B cell (primary cell): ENCODE results near the gene SUGCT. TPM values are rescaled to one million over a fixed set of nuclear protein-coding genes. Genes with fewer than 3 reads are reported as not detected.

ENCODE experiments used
- ATAC-seq: fragments of 200-7000 bp; cut with Tn5 transposase; one replicate; pipeline ENCODE4 v1.10.0; 2021; ENCODE audit warnings: low read depth, mild to moderate bottlenecking, moderate number of reproducible peaks, moderate library complexity
- CTCF ChIA-PET: fragments of 350-600 bp; sonication (Branson Sonifier 250); formaldehyde crosslinking; loops from one replicate; lab custom pipeline; 2021; ENCODE audit warnings: antibody characterized with exemption, inconsistent platforms; lab: Charles Lee
- POLR2A ChIA-PET: fragments of 350-600 bp; sonication (Branson Sonifier 250); formaldehyde crosslinking; loops from one replicate; lab custom pipeline; 2021; ENCODE audit warnings: antibody characterized with exemption; lab: Charles Lee
- DNase-seq: peaks from one replicate; pipeline ENCODE4 v3.0.0; 2013
- H2AFZ ChIP-seq: 2 replicates; pipeline ENCODE4 v1.6.1; 2012; ENCODE audit warnings: mild to moderate bottlenecking, low read depth, low read length; ENCODE audit not compliant: insufficient read depth, poor library complexity, severe bottlenecking
- H3K27ac ChIP-seq, 2 donors: 1 replicate in 1 of 2; 2 replicates in 1 of 2; pipeline ENCODE4 v1.5.1; 2012 to 2013; ENCODE audit warnings: low read length in 2 of 2, mild to moderate bottlenecking in 2 of 2, moderate library complexity in 1 of 2
- H3K27me3 ChIP-seq, 4 experiments: fragments of 200-600 bp in 1 of 4; sonication (generic) in 1 of 4; replicated peaks in 1 of 4; 1 replicate in 2 of 4; 2 replicates in 2 of 4; pipeline versions ENCODE4 v1.6.1 to v1.7.0; 2013 to 2016; ENCODE audit warnings: low read length in 3 of 4, mild to moderate bottlenecking in 2 of 4, mixed read lengths in 1 of 4, moderate library complexity in 1 of 4; ENCODE audit not compliant: insufficient read depth in 4 of 4, control insufficient read depth in 3 of 4; ENCODE audit errors: control extremely low read depth in 1 of 4
- H3K36me3 ChIP-seq, 2 experiments: replicated peaks in 1 of 2; 1 replicate in 1 of 2; 2 replicates in 1 of 2; pipeline versions ENCODE4 v1.6.1 to v1.7.1; 2013; ENCODE audit warnings: low read length in 1 of 2; ENCODE audit not compliant: insufficient read depth in 2 of 2, control insufficient read depth in 1 of 2; ENCODE audit errors: control extremely low read depth in 1 of 2, extremely low read depth in 1 of 2
- H3K4me1 ChIP-seq, 2 donors: fragments of 200-600 bp in 1 of 2; sonication (generic) in 1 of 2; 1 replicate in 1 of 2; 2 replicates in 1 of 2; pipeline versions ENCODE4 v1.5.1 to v1.6.1; 2013 to 2017; ENCODE audit warnings: low read length in 2 of 2; ENCODE audit not compliant: control insufficient read depth in 2 of 2, insufficient read depth in 2 of 2
- H3K4me2 ChIP-seq: replicated peaks from 2 replicates; pipeline ENCODE3; 2012; ENCODE audit warnings: mild to moderate bottlenecking, low read depth, low read length; ENCODE audit not compliant: poor library complexity, severe bottlenecking
- H3K4me3 ChIP-seq, 5 experiments: fragments of 200-600 bp in 1 of 5; sonication (generic) in 1 of 5; 1 replicate in 3 of 5; 2 replicates in 2 of 5; pipeline versions ENCODE4 v1.5.1 to v1.7.0; 2011 to 2016; ENCODE audit warnings: low read length in 4 of 5, mild to moderate bottlenecking in 4 of 5, low read depth in 2 of 5, control low read depth in 1 of 5, moderate library complexity in 1 of 5; ENCODE audit not compliant: insufficient read depth in 1 of 5; ENCODE audit errors: control extremely low read depth in 1 of 5, extremely low read depth in 1 of 5
- H3K79me2 ChIP-seq: fragments of 200-600 bp; sonication (generic); one replicate; pipeline ENCODE4 v1.6.0; 2016; ENCODE audit warnings: low read length; ENCODE audit not compliant: control insufficient read depth, insufficient read depth
- H3K9ac ChIP-seq: fragments of 200-600 bp; sonication (generic); 2 replicates; pipeline ENCODE4 v1.6.1; 2017; ENCODE audit warnings: mild to moderate bottlenecking, low read length, moderate library complexity
- H3K9me3 ChIP-seq, 3 donors: one replicate each; pipeline versions ENCODE4 v1.6.1 to v1.7.1; 2013; ENCODE audit warnings: low read length in 2 of 3; ENCODE audit not compliant: control insufficient read depth in 2 of 3, insufficient read depth in 1 of 3; ENCODE audit errors: control extremely low read depth in 1 of 3
- H4K20me1 ChIP-seq: 2 replicates; pipeline ENCODE4 v1.6.0; 2012; ENCODE audit warnings: mild to moderate bottlenecking, low read length; ENCODE audit not compliant: insufficient read depth, control insufficient read depth, poor library complexity, severe bottlenecking
- H3K27ac Mint-ChIP-seq: one replicate; pipeline ENCODE4 v1.8.0; 2021; ENCODE audit warnings: mixed read lengths
- H3K27me3 Mint-ChIP-seq: one replicate; pipeline ENCODE4 v1.8.0; 2021; ENCODE audit warnings: mixed read lengths
- H3K4me1 Mint-ChIP-seq: one replicate; pipeline ENCODE4 v1.8.0; 2021; ENCODE audit warnings: mixed read lengths
- H3K4me3 Mint-ChIP-seq: one replicate; pipeline ENCODE4 v1.8.0; 2021; ENCODE audit warnings: mixed read lengths
- H3K9me3 Mint-ChIP-seq: one replicate; pipeline ENCODE4 v1.8.0; 2022; ENCODE audit warnings: mixed read lengths; ENCODE audit not compliant: insufficient read depth
- CTCF ChIP-seq: fragments of 200-600 bp; IDR thresholded peaks from one replicate; pipeline ENCODE4 v1.8.0; 2022; ENCODE audit warnings: antibody characterized with exemption, mild to moderate bottlenecking
- EZH2 ChIP-seq: IDR thresholded peaks from 2 replicates; pipeline ENCODE4 v1.6.1; 2012; ENCODE audit warnings: borderline replicate concordance, low read depth, mild to moderate bottlenecking, moderate library complexity, low read length; ENCODE audit not compliant: insufficient read depth, poor library complexity, severe bottlenecking
- WGBS: methylation state at CpG from one replicate; pipeline ENCODE4 v1.1.5; 2013; ENCODE audit warnings: missing lambda C conversion rate; ENCODE audit not compliant: insufficient coverage; 5-methylcytosine and 5-hydroxymethylcytosine counted together
- intact Hi-C: fragments of 100-400 bp; cut with micrococcal nuclease; formaldehyde crosslinking; loops from one replicate; pipeline ENCODE4 v1.10.0; 2022
- polyA plus RNA-seq: library from polyadenylated mRNA; depleted of rRNA; stranded (reverse); fragments of >200 nt; gene quantifications from 2 replicates; pipeline ENCODE4 v1.2.3, GENCODE V29; 2012
- total RNA-seq, 2 donors: library from RNA; stranded (reverse); fragments of 120-200 nt in 1 of 2; gene quantifications; 1 replicate in 1 of 2; 2 replicates in 1 of 2; pipeline versions ENCODE4 v1.2.3 to v1.2.4, GENCODE V29; 2013 to 2022

The SUGCT gene
- total and polyA plus RNA-seq, 2 donors (not counting 1 experiment from before 2014, with no cell fraction given) = 0.19 to 0.86 TPM

GRCh38 chr7:40753455-40753854, 618.6 kb downstream of the SUGCT start:
- H3K27me3 Mint-ChIP-seq = no peaks in the 10 kb centered on the region
- CTCF ChIA-PET = no interaction called here

GRCh38 chr7:40755438-40755837, 620.6 kb downstream of the SUGCT start:
- Mint-ChIP-seq H3K4me1 (no peaks in the 10 kb centered on the region), H3K27ac (no peak overlapping the region), H3K27me3 (no peaks in the 10 kb centered on the region), H3K9me3 (no peaks in the 10 kb centered on the region), H3K4me3 (no peak overlapping the region)
- Histone ChIP-seq H3K27me3 (no peaks in the 10 kb centered on the region), H3K4me2 (no peak overlapping the region), H2AFZ (no peak overlapping the region), H3K9me3 (no peaks in the 10 kb centered on the region), H4K20me1 (no peaks in the 10 kb centered on the region), H3K36me3 (no peaks in the 10 kb centered on the region), H3K9ac (no peak overlapping the region), H3K27ac (no peak overlapping the region), H3K4me3 (no peak overlapping the region), H3K4me1 (no peaks in the 10 kb centered on the region), H3K79me2 (no peaks in the 10 kb centered on the region)
- DNase-seq (no peak), ATAC-seq (no peak)
- POLR2A ChIA-PET = no interaction called here
- no peak for TF ChIP-seq CTCF
- intact Hi-C loops = no loop called here
- CTCF ChIA-PET = interaction anchor here (0.6 kb wide), 1 partner anchor 1438 kb away, joined by 3 read pairs; no protein-coding TSS in a partner anchor
- no CpG with 5 or more reads among the region's 2 CpGs for WGBS

More at GRCh38 chr7:40753455-40753854, 618.6 kb downstream of the SUGCT start:
- Mint-ChIP-seq H3K27ac (no peak overlapping the region), H3K4me3 (no peak overlapping the region), H3K9me3 (no peaks in the 10 kb centered on the region), H3K4me1 (no peaks in the 10 kb centered on the region)
- POLR2A ChIA-PET = no interaction called here
- Histone ChIP-seq H3K4me3 (no peak overlapping the region), H4K20me1 (no peaks in the 10 kb centered on the region), H3K27me3 (no peaks in the 10 kb centered on the region), H3K36me3 (no peaks in the 10 kb centered on the region), H3K79me2 (no peaks in the 10 kb centered on the region), H3K9ac (no peak overlapping the region), H3K4me2 (no peak overlapping the region), H2AFZ (no peak overlapping the region), H3K4me1 (no peaks in the 10 kb centered on the region), H3K9me3 (no peaks in the 10 kb centered on the region), H3K27ac (no peak overlapping the region)
- intact Hi-C loops = no loop called here
- ATAC-seq (no peak), DNase-seq (no peak)
- WGBS = no CpG with 5 or more reads among the region's 2 CpGs
- no peak for TF ChIP-seq EZH2
- no peak for TF ChIP-seq CTCF
